Right lobe of liver (tissue), 6 donors: Measurements from ENCODE around the gene GRSF1. TPM values are rescaled to one million over a fixed set of nuclear protein-coding genes. Genes with fewer than 3 reads are reported as not detected.

Source experiments
- ATAC-seq, 4 donors: fragments of 200-7000 bp; cut with Tn5 transposase; one replicate each; pipeline ENCODE4 v1.9.1; 2020; ENCODE audit warnings: mild to moderate bottlenecking in 4 of 4, moderate library complexity in 4 of 4
- DNase-seq, 3 donors: peaks; one replicate each; pipeline ENCODE4 v3.0.0-alpha.2; 2020
- H3K27ac ChIP-seq, 3 donors: fragments of 200-600 bp; one replicate each; pipeline ENCODE4 v1.8.0; 2022
- H3K27me3 ChIP-seq, 2 donors: fragments of 200-600 bp; one replicate each; pipeline ENCODE4 v1.8.0; 2022
- H3K36me3 ChIP-seq, 4 donors: fragments of 200-600 bp; sonication (generic) in 1 of 4; one replicate each; pipeline versions ENCODE4 v1.5.1 to v1.8.0; 2017 to 2022; ENCODE audit warnings: control low read depth in 1 of 4
- H3K4me1 ChIP-seq, 4 donors: fragments of 200-600 bp; sonication (generic) in 1 of 4; one replicate each; pipeline versions ENCODE4 v1.5.1 to v1.8.0; 2017 to 2022; ENCODE audit warnings: control low read depth in 1 of 4
- H3K4me3 ChIP-seq, 3 donors: fragments of 200-600 bp; one replicate each; pipeline ENCODE4 v1.8.0; 2022
- H3K9me3 ChIP-seq, 4 donors: fragments of 200-600 bp; sonication (generic) in 1 of 4; one replicate each; pipeline versions ENCODE4 v1.5.1 to v1.8.0; 2017 to 2022; ENCODE audit warnings: control low read depth in 1 of 4
- CTCF ChIP-seq, 4 donors: fragments of 200-600 bp in 3 of 4; fragments of 450-650 bp in 1 of 4; IDR thresholded peaks; one replicate each; pipeline versions ENCODE4 v1.5.1 to v1.8.0; 2016 to 2022; ENCODE audit warnings: antibody characterized with exemption in 4 of 4, mild to moderate bottlenecking in 2 of 4
- POLR2A ChIP-seq: fragments of 450-650 bp; IDR thresholded peaks from one replicate; pipeline ENCODE4 v1.6.1; 2017; ENCODE audit warnings: antibody characterized with exemption, mild to moderate bottlenecking
- WGBS: methylation state at CpG from one replicate; pipeline ENCODE4 v1.1.6; 2018; ENCODE audit warnings: low coverage, low lambda C conversion rate; ENCODE audit not compliant: insufficient coverage; ENCODE audit errors: missing lambda C conversion rate; 5-methylcytosine and 5-hydroxymethylcytosine counted together
- intact Hi-C, 2 donors: fragments of 100-400 bp; cut with DNase I; formaldehyde crosslinking; loops; one replicate each; pipeline versions ENCODE4 v1.11.2 to v1.14.1; 2022
- long read RNA-seq: library from polyadenylated mRNA; unstranded; transcript quantifications from one replicate; pipeline ENCODE4 v2.0.0, GENCODE V29; 2019
- total RNA-seq, 6 experiments: library from RNA; depleted of rRNA in 2 of 6; stranded (reverse); fragments of >200 nt in 2 of 6; fragmentation: NEBNext Ultra II Directional in 3 of 6; extraction: Animal tissue kit (Norgen Biotek cat#: 25700) in 3 of 6; gene quantifications; one replicate each; pipeline versions ENCODE4 v1.1.0 to v1.2.4, GENCODE V29; 2016 to 2023
- donor health status: DM: no; HTN: yes; CAD: no.
- donor health status: DM: no; HTN: no; CAD: no.
- donor health status: DM: no; HTN: no; CAD: no.
- donor health status: DM: no; HTN: yes; CAD: no.
- donor health status: DM: no; HTN: yes; CAD: no.

The GRSF1 gene
- total RNA-seq, result 10 to 100 TPM; 26.8 to 42.2 (median 34.2) TPM
- long read RNA-seq, full-length matches to known transcripts, result 8 of 11 reads
- long read RNA-seq, partial matches to known transcripts, result 3 of 11 reads
- long read RNA-seq, other reads (novel, unspliced or antisense), result 0 of 11 reads

- Histone ChIP-seq H3K27me3 (no peaks in the 10 kb centered on the region), H3K9me3 (no peaks in the 10 kb centered on the region), H3K27ac (peak within 1 kb of the TSS; percentile 76 to 83 (median 77)), H3K4me1 (peaks cover 0 to 10% (median 3%) of the 10 kb centered on the region in 4 donors), H3K36me3 (peaks cover 0 to 6% (median 3%) of the 10 kb centered on the region in 4 donors), H3K4me3 (peak within 1 kb of the TSS; percentile 79 to 90 (median 88))
- 0% methylated on average over 1 of the region's 51 CpGs for WGBS
- peak; percentile 97 to 98 (median 97) for DNase-seq
- intact Hi-C loops, result no loop called here
- peak; percentile 95 to 99 (median 97) for ATAC-seq
- TF ChIP-seq POLR2A, result peak; percentile 78
- TF ChIP-seq CTCF (IDR thresholded peaks at IDR 0.05), result no peak
Observed at GRCh38 chr4:70839589-70840093, at the start of gene GRSF1. Gene GRSF1 (minus strand): TSS chr4:70839890. CDS start chr4:70839827, 63 bp downstream.

- Histone ChIP-seq H3K27me3 (no peaks in the 10 kb centered on the region), H3K4me1 (no peaks in the 10 kb centered on the region), H3K9me3 (no peaks in the 10 kb centered on the region), H3K27ac (no peak overlapping the region), H3K4me3 (no peak overlapping the region), H3K36me3 (no peaks in the 10 kb centered on the region)
- no peak for DNase-seq
- WGBS, result 55% methylated on average over 6 of the region's 6 CpGs
- TF ChIP-seq CTCF (IDR thresholded peaks at IDR 0.05) (no peak), POLR2A (no peak)
- intact Hi-C loops, result no loop called here
- no peak for ATAC-seq
Observed at GRCh38 chr4:70885174-70885573, 45.5 kb upstream of the GRSF1 start.

GRCh38 chr4:70880739-70881138, 41.0 kb upstream of the GRSF1 start:
- intact Hi-C loops, result no loop called here
- Histone ChIP-seq H3K9me3 (no peaks in the 10 kb centered on the region), H3K36me3 (no peaks in the 10 kb centered on the region), H3K27me3 (no peaks in the 10 kb centered on the region), H3K4me3 (no peak overlapping the region), H3K4me1 (no peaks in the 10 kb centered on the region), H3K27ac (no peak overlapping the region)
- no peak for DNase-seq
- 69% methylated on average over 3 of the region's 3 CpGs for WGBS
- TF ChIP-seq POLR2A (no peak), CTCF (IDR thresholded peaks at IDR 0.05) (no peak)
- ATAC-seq, result no peak

GRCh38 chr4:70877556-70877955, 37.9 kb upstream of the GRSF1 start:
- no peak for ATAC-seq
- Histone ChIP-seq H3K4me1 (no peaks in the 10 kb centered on the region), H3K27me3 (no peaks in the 10 kb centered on the region), H3K27ac (no peak overlapping the region), H3K36me3 (no peaks in the 10 kb centered on the region), H3K9me3 (no peaks in the 10 kb centered on the region), H3K4me3 (no peak overlapping the region)
- WGBS, result 77% methylated on average over 3 of the region's 3 CpGs
- TF ChIP-seq POLR2A, result no peak
- TF ChIP-seq CTCF (IDR thresholded peaks at IDR 0.05), result no peak
- DNase-seq, result no peak
- intact Hi-C loops, result no loop called here
